ENCODE data around the gene LMO1. TPM values are rescaled to one million over a fixed set of nuclear protein-coding genes. Genes with fewer than 3 reads are reported as not detected.

LMO1 gene
- total RNA-seq, 2 experiments from 2014 or later, result not detected

DNA sequence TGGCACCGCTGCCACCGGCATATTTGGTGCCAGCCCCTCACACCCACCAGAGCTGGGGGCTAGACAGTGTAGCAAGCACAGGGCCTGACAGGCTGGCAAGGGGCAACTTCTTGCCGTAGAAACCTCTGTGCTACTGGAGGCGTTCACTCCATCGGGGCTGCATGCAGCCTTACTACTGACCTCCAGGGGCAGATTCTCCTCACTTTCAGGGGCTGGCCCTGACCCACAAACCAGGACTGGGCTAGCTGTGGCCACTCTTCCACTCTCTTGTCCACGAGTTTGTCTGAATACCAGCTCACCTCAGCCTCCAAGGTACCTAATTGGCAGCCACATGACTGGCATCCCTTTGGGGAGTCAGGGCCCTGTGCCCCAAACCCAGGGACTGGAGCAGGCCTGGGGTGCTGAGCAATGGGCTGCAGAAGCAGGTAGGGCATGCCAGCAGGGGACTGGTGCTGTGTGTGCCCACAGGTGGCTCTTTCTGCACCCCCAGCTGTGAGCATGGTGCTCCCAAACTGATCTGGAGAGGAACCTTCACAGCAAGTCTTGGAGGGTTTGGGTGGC, 2.1 kb upstream of the LMO1 start:
- H4K20me1 ChIP-seq (ENCODE audit: insufficient read depth, low read length), result no peaks in the 10 kb centered on the region
- H3K9me3 ChIP-seq (ENCODE audit: low read length), result no peaks in the 10 kb centered on the region
- H3K4me2 ChIP-seq (ENCODE audit: low read length), result no peak overlapping the region
- no peak for TF ChIP-seq EZH2phosphoT487 (IDR thresholded peaks at IDR 0.05; ENCODE audit: borderline replicate concordance, low read depth, low read length)
- TF ChIP-seq, protein P1, sequence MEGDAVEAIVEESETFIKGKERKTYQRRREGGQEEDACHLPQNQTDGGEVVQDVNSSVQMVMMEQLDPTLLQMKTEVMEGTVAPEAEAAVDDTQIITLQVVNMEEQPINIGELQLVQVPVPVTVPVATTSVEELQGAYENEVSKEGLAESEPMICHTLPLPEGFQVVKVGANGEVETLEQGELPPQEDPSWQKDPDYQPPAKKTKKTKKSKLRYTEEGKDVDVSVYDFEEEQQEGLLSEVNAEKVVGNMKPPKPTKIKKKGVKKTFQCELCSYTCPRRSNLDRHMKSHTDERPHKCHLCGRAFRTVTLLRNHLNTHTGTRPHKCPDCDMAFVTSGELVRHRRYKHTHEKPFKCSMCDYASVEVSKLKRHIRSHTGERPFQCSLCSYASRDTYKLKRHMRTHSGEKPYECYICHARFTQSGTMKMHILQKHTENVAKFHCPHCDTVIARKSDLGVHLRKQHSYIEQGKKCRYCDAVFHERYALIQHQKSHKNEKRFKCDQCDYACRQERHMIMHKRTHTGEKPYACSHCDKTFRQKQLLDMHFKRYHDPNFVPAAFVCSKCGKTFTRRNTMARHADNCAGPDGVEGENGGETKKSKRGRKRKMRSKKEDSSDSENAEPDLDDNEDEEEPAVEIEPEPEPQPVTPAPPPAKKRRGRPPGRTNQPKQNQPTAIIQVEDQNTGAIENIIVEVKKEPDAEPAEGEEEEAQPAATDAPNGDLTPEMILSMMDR (conservative IDR thresholded peaks at IDR 0.05; ENCODE audit: low read length), result no peak
- intact Hi-C loops (cut with micrococcal nuclease; ENCODE audit: unreplicated experiment), result no loop called here
- BruUV-seq (replicated peaks), result no TSS peak
- no peak overlapping the region for H3K27ac ChIP-seq (ENCODE audit: low read depth, low read length, poor library complexity, severe bottlenecking)
- no peak overlapping the region for H2AFZ ChIP-seq (ENCODE audit: low read length)
- H3K36me3 ChIP-seq (ENCODE audit: insufficient read depth, low read length), result no peaks in the 10 kb centered on the region
- H3K79me2 ChIP-seq (ENCODE audit: insufficient read depth, low read depth, low read length), result no peaks in the 10 kb centered on the region
- ChIA-PET POLR2A (interaction anchor here (0.6 kb wide), 1 partner anchor 551 kb away, joined by 3 read pairs; no protein-coding TSS in a partner anchor), CTCF (ENCODE audit: unreplicated experiment) (no interaction called here)
- no peaks in the 10 kb centered on the region for H3K9me2 ChIP-seq (ENCODE audit: insufficient read depth, low read length)
- no peaks in the 10 kb centered on the region for H3K4me1 ChIP-seq (ENCODE audit: insufficient read depth, low read length, poor library complexity, severe bottlenecking)
- H3K4me3 ChIP-seq (ENCODE audit: low read depth, low read length, poor library complexity, severe bottlenecking), result no peak overlapping the region
- no peak for DNase-seq (ENCODE audit: low spot score)

DNA sequence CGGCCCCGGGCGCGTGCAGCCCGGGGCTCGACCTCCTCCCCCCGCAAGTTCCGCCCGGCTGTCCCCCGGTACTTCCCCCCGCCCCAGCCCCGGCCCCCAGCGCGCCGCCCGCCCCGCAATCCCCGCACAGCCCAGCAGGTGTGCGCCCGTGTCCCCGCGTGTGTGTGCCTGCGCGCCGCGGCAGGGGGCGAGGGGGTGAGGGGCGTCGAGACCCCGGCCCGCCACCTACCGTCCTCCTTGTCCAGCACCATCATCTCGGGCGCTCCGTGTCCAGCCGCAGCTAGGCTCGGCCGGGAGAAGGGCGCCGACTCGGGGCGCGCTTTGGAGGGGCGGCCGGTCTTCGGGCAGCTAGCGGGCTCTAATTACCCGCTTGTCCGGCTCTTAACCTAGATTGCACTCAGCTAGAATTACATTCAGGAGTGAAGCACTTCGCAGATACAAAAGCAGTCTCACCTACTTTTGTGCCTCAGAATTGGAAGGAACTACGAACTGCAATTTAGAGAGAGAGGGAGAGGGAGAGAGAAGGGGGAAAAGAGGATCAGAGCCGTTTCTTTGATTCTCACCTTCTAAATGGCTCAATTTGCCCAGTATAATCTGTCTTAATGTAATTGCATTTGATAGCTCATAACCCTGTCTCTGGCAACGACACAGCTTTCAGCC, 439 bp downstream of the LMO1 start:
- TF ChIP-seq, protein P1 (conservative IDR thresholded peaks at IDR 0.05; ENCODE audit: low read length), result no peak
- no peak for TF ChIP-seq EZH2phosphoT487 (IDR thresholded peaks at IDR 0.05; ENCODE audit: borderline replicate concordance, low read depth, low read length)
- Histone ChIP-seq H3K27ac (ENCODE audit: low read depth, low read length, poor library complexity, severe bottlenecking) (no peak overlapping the region), H3K9me3 (ENCODE audit: low read length) (no peaks in the 10 kb centered on the region), H3K4me3 (ENCODE audit: low read depth, low read length, poor library complexity, severe bottlenecking) (no peak overlapping the region), H3K4me1 (ENCODE audit: insufficient read depth, low read length, poor library complexity, severe bottlenecking) (no peaks in the 10 kb centered on the region), H3K4me2 (ENCODE audit: low read length) (no peak overlapping the region), H3K36me3 (ENCODE audit: insufficient read depth, low read length) (no peaks in the 10 kb centered on the region), H4K20me1 (ENCODE audit: insufficient read depth, low read length) (no peaks in the 10 kb centered on the region), H3K79me2 (ENCODE audit: insufficient read depth, low read depth, low read length) (no peaks in the 10 kb centered on the region), H3K9me2 (ENCODE audit: insufficient read depth, low read length) (no peaks in the 10 kb centered on the region), H2AFZ (ENCODE audit: low read length) (no peak overlapping the region)
- CTCF ChIA-PET (ENCODE audit: unreplicated experiment), result interaction anchor here (1.5 kb wide), 1 partner anchor 9 kb away, joined by 3 read pairs; no protein-coding TSS in a partner anchor
- POLR2A ChIA-PET, result interaction anchor here (0.7 kb wide), 1 partner anchor 300 kb away, joined by 3 read pairs; no protein-coding TSS in a partner anchor
- no TSS peak for BruUV-seq (replicated peaks)
- intact Hi-C loops (cut with micrococcal nuclease; ENCODE audit: unreplicated experiment), result loop anchor here (5.0 kb wide), 2 partner anchors 36 to 71 kb away; no protein-coding TSS in a partner anchor
- no peak for DNase-seq (ENCODE audit: low spot score)

DNA sequence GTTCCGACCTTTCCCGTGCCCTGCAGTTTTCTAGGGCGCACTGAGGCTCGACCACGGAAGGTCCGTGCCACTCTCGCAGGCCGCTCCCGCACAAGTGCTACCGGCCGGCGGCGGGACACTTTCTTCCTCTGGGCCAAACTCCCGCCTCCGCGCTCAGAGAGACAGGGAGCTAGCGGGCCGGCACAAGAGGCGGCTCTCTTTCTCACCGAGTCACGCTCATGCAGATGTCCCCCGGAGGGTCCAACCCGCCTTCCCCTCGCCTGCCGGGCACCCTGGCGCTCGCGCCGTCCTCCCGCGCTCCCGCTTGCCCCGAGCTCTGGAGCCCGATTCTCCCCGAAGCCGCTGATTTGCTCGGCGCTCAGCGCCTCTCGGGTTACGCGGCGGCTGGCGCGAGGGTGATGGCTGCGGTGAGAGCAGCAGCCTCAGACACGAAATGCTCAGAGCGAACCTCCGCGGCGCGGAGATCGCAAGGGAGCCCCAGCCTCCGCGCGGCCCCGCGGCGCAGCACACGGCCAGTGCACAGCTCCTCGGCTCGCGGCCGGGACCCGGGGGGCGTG, 1.0 kb downstream of the LMO1 start:
- ChIA-PET CTCF (ENCODE audit: unreplicated experiment) (no interaction called here), POLR2A (no interaction called here)
- no peaks in the 10 kb centered on the region for H3K79me2 ChIP-seq (ENCODE audit: insufficient read depth, low read depth, low read length)
- H2AFZ ChIP-seq (ENCODE audit: low read length), result no peak overlapping the region
- BruUV-seq (replicated peaks), result no TSS peak
- no peaks in the 10 kb centered on the region for H3K4me1 ChIP-seq (ENCODE audit: insufficient read depth, low read length, poor library complexity, severe bottlenecking)
- no peaks in the 10 kb centered on the region for H3K9me2 ChIP-seq (ENCODE audit: insufficient read depth, low read length)
- H3K9me3 ChIP-seq (ENCODE audit: low read length), result no peaks in the 10 kb centered on the region
- H3K27ac ChIP-seq (ENCODE audit: low read depth, low read length, poor library complexity, severe bottlenecking), result no peak overlapping the region
- H3K36me3 ChIP-seq (ENCODE audit: insufficient read depth, low read length), result no peaks in the 10 kb centered on the region
- no peak overlapping the region for H3K4me3 ChIP-seq (ENCODE audit: low read depth, low read length, poor library complexity, severe bottlenecking)
- DNase-seq (ENCODE audit: low spot score), result no peak
- no peak for TF ChIP-seq EZH2phosphoT487 (IDR thresholded peaks at IDR 0.05; ENCODE audit: borderline replicate concordance, low read depth, low read length)
- TF ChIP-seq, protein P1 (conservative IDR thresholded peaks at IDR 0.05; ENCODE audit: low read length), result no peak
- intact Hi-C loops (cut with micrococcal nuclease; ENCODE audit: unreplicated experiment), result loop anchor here (5.0 kb wide), 2 partner anchors 35 to 70 kb away; no protein-coding TSS in a partner anchor
- no peak overlapping the region for H3K4me2 ChIP-seq (ENCODE audit: low read length)
- no peaks in the 10 kb centered on the region for H4K20me1 ChIP-seq (ENCODE audit: insufficient read depth, low read length)

Measured in OCI-LY7 (cell line).